HepG2 (cell line): Measurements from ENCODE around the gene PELI1. TPM values are rescaled to one million over a fixed set of nuclear protein-coding genes. Genes with fewer than 3 reads are reported as not detected.

Experiments used
- AGO1 ChIP-seq: fragments of 200-400 bp; formaldehyde crosslinking; IDR thresholded peaks from 2 replicates; pipeline ENCODE4 v1.6.1; 2017; ENCODE audit warnings: mild to moderate bottlenecking, low read depth, low read length, moderate library complexity; ENCODE audit not compliant: poor library complexity, severe bottlenecking
- GTF2F1 ChIP-seq: fragments of 150-350 bp; IDR thresholded peaks from 2 replicates; pipeline ENCODE4 v1.6.1; 2014; ENCODE audit warnings: low read length
- NCOA1 ChIP-seq: sonication (generic); formaldehyde crosslinking; IDR thresholded peaks from 2 replicates; pipeline ENCODE4 v1.9.0; 2021; ENCODE audit warnings: missing genetic modification reagents
- PLRG1 ChIP-seq: fragments of 450-650 bp; conservative IDR thresholded peaks from 2 replicates; pipeline ENCODE4 v1.6.1; 2016
- SMAD1 ChIP-seq: sonication (generic); formaldehyde crosslinking; IDR thresholded peaks from 2 replicates; pipeline ENCODE4 v1.4.0; 2020; ENCODE audit warnings: missing genetic modification reagents, low read depth, mild to moderate bottlenecking, borderline replicate concordance
- TCF7 ChIP-seq: sonication (generic); IDR thresholded peaks from 2 replicates; pipeline ENCODE4 v1.6.1; 2016; ENCODE audit warnings: antibody characterized with exemption, low read depth
- WIZ ChIP-seq: sonication (generic); formaldehyde crosslinking; IDR thresholded peaks from 2 replicates; pipeline ENCODE4 v1.5.1; 2020; ENCODE audit warnings: mild to moderate bottlenecking, missing genetic modification reagents
- XBP1 ChIP-seq: sonication (generic); formaldehyde crosslinking; IDR thresholded peaks from 2 replicates; pipeline ENCODE4 v1.5.0; 2020; ENCODE audit warnings: missing genetic modification reagents
- ZFP37 ChIP-seq: sonication (generic); formaldehyde crosslinking; IDR thresholded peaks from 2 replicates; pipeline ENCODE4 v1.4.0; 2020; ENCODE audit warnings: missing genetic modification reagents, borderline replicate concordance
- ZNF296 ChIP-seq: sonication (generic); formaldehyde crosslinking; conservative IDR thresholded peaks from 2 replicates; pipeline ENCODE4 v1.5.0; 2020; ENCODE audit warnings: mild to moderate bottlenecking, missing genetic modification reagents
- ZNF780A ChIP-seq: sonication (generic); formaldehyde crosslinking; IDR thresholded peaks from 2 replicates; pipeline ENCODE4 v1.8.0; 2022; ENCODE audit warnings: mild to moderate bottlenecking, missing genetic modification reagents, moderate library complexity
- ZSCAN12 ChIP-seq: sonication (generic); formaldehyde crosslinking; IDR thresholded peaks from 2 replicates; pipeline ENCODE4 v1.9.0; 2021; ENCODE audit warnings: mild to moderate bottlenecking, missing genetic modification reagents
- polyA plus RNA-seq, 8 experiments: library from polyadenylated mRNA; depleted of rRNA in 3 of 8; stranded (reverse) in 7 of 8; unstranded in 1 of 8; fragments of >200 nt; fragmentation: Illumina TruSeq in 4 of 8; extraction: Trizol in 4 of 8; gene quantifications; 2 replicates each; pipeline versions ENCODE4 v1.2.1 to v1.2.3, GENCODE V29; 2011 to 2016; ENCODE audit warnings: low read depth in 4 of 8, missing spikeins in 1 of 8, mixed read lengths in 1 of 8; ENCODE audit not compliant: insufficient read depth in 1 of 8
- total RNA-seq, 5 experiments: library from RNA; depleted of rRNA; stranded (reverse); fragments of >200 nt; fragmentation: Illumina TruSeq; extraction: Trizol; gene quantifications; 2 replicates each; pipeline ENCODE4 v1.2.3, GENCODE V29; 2016; ENCODE audit warnings: low read depth in 1 of 5
- TF ChIP-seq, protein P1 (sequence below): IDR thresholded peaks from 2 replicates; pipeline ENCODE4 v1.6.1; 2018; ENCODE audit warnings: missing genetic modification reagents, mild to moderate bottlenecking, missing compliant biosample characterization
- TF ChIP-seq, protein P2 (sequence below): sonication (generic); formaldehyde crosslinking; IDR thresholded peaks from 2 replicates; pipeline ENCODE4 v1.4.0; 2020; ENCODE audit warnings: missing genetic modification reagents, borderline replicate concordance
- TF ChIP-seq, protein P3 (sequence below): sonication (generic); formaldehyde crosslinking; IDR thresholded peaks from 2 replicates; pipeline ENCODE4 v1.4.0; 2020; ENCODE audit warnings: missing genetic modification reagents, borderline replicate concordance
- TF ChIP-seq, protein P4 (sequence below), 2 experiments: IDR thresholded peaks; 2 replicates each; pipeline ENCODE4 v1.6.1; 2011 to 2012; ENCODE audit warnings: low read length in 2 of 2, borderline replicate concordance in 1 of 2, low read depth in 1 of 2, mild to moderate bottlenecking in 1 of 2, moderate library complexity in 1 of 2

The PELI1 gene
- total and polyA plus RNA-seq, 2 of the 13 experiments (the other 11 are each of a cell fraction or from before 2014, with no cell fraction given), result 12.5 to 16.2 TPM

DNA sequence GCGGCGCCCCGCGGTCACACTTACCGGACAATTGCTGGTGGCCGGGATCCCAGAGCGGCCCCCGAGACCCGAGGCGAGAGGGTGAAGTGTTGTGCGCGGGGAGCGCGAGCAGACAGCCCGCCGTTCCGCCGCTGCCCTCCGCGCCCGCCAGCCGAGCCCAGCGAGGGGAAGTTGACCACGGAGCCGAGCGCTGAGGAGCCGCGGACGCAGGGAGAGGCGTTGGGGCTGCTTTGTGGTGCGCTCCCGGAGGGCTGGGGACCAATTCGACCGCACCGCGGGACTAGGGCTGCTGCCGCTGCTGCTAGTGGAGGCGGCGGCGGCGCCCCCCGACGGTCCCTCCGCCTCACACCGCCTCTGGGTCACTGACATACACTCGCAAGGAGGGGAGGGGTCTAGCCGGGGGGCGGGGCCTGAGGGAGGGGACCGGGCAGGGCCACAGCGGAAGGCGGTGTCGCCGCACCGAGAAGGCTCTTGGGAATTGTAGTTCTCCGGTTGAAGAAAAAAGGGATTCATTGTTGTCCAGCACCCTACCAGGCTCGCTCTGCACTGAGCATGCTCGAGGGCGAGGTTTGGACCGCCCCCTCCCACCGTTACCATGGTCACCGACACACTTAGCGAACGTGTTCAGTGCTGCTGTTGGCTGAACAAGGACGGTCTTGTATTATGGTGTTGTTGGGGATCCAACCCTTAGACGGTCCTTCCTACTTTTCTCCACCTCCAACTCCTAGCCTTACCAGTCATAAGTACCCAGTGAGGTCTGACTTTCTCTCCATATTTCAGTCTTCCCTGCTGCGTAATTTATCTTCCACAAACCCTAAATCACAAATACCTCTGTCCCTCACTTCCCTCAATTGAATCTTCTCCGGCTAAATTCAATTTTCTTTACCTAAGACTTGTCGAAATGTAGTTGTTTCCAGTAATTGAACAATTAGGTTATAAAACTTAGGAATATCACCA is at the start of gene PELI1 (continued):
- TF ChIP-seq, protein P1, sequence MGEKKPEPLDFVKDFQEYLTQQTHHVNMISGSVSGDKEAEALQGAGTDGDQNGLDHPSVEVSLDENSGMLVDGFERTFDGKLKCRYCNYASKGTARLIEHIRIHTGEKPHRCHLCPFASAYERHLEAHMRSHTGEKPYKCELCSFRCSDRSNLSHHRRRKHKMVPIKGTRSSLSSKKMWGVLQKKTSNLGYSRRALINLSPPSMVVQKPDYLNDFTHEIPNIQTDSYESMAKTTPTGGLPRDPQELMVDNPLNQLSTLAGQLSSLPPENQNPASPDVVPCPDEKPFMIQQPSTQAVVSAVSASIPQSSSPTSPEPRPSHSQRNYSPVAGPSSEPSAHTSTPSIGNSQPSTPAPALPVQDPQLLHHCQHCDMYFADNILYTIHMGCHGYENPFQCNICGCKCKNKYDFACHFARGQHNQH, result peak; percentile 79
- TF ChIP-seq GTF2F1 (no peak), NCOA1 (CRISPR knock-in tag) (peak; percentile 47; the same call in 1 of the 2 replicates), ZSCAN12 (no peak), AGO1 (peak; percentile 43), XBP1 (no peak), ZFP37 (CRISPR knock-in tag) (no peak), SMAD1 (CRISPR knock-in tag) (no peak), ZNF296 (CRISPR knock-in tag) (no peak), WIZ (0 out of 2 replicates have a peak, but pooled peaks have one; percentile 54), ZNF780A (CRISPR knock-in tag) (no peak), TCF7 (no peak), PLRG1 (no peak)
- TF ChIP-seq, protein P2, sequence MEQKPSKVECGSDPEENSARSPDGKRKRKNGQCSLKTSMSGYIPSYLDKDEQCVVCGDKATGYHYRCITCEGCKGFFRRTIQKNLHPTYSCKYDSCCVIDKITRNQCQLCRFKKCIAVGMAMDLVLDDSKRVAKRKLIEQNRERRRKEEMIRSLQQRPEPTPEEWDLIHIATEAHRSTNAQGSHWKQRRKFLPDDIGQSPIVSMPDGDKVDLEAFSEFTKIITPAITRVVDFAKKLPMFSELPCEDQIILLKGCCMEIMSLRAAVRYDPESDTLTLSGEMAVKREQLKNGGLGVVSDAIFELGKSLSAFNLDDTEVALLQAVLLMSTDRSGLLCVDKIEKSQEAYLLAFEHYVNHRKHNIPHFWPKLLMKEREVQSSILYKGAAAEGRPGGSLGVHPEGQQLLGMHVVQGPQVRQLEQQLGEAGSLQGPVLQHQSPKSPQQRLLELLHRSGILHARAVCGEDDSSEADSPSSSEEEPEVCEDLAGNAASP, result no peak; the same call in 1 of the 2 replicates
- TF ChIP-seq, protein P3, sequence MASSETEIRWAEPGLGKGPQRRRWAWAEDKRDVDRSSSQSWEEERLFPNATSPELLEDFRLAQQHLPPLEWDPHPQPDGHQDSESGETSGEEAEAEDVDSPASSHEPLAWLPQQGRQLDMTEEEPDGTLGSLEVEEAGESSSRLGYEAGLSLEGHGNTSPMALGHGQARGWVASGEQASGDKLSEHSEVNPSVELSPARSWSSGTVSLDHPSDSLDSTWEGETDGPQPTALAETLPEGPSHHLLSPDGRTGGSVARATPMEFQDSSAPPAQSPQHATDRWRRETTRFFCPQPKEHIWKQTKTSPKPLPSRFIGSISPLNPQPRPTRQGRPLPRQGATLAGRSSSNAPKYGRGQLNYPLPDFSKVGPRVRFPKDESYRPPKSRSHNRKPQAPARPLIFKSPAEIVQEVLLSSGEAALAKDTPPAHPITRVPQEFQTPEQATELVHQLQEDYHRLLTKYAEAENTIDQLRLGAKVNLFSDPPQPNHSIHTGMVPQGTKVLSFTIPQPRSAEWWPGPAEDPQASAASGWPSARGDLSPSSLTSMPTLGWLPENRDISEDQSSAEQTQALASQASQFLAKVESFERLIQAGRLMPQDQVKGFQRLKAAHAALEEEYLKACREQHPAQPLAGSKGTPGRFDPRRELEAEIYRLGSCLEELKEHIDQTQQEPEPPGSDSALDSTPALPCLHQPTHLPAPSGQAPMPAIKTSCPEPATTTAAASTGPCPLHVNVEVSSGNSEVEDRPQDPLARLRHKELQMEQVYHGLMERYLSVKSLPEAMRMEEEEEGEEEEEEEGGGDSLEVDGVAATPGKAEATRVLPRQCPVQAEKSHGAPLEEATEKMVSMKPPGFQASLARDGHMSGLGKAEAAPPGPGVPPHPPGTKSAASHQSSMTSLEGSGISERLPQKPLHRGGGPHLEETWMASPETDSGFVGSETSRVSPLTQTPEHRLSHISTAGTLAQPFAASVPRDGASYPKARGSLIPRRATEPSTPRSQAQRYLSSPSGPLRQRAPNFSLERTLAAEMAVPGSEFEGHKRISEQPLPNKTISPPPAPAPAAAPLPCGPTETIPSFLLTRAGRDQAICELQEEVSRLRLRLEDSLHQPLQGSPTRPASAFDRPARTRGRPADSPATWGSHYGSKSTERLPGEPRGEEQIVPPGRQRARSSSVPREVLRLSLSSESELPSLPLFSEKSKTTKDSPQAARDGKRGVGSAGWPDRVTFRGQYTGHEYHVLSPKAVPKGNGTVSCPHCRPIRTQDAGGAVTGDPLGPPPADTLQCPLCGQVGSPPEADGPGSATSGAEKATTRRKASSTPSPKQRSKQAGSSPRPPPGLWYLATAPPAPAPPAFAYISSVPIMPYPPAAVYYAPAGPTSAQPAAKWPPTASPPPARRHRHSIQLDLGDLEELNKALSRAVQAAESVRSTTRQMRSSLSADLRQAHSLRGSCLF, result no peak
- TF ChIP-seq, protein P4, sequence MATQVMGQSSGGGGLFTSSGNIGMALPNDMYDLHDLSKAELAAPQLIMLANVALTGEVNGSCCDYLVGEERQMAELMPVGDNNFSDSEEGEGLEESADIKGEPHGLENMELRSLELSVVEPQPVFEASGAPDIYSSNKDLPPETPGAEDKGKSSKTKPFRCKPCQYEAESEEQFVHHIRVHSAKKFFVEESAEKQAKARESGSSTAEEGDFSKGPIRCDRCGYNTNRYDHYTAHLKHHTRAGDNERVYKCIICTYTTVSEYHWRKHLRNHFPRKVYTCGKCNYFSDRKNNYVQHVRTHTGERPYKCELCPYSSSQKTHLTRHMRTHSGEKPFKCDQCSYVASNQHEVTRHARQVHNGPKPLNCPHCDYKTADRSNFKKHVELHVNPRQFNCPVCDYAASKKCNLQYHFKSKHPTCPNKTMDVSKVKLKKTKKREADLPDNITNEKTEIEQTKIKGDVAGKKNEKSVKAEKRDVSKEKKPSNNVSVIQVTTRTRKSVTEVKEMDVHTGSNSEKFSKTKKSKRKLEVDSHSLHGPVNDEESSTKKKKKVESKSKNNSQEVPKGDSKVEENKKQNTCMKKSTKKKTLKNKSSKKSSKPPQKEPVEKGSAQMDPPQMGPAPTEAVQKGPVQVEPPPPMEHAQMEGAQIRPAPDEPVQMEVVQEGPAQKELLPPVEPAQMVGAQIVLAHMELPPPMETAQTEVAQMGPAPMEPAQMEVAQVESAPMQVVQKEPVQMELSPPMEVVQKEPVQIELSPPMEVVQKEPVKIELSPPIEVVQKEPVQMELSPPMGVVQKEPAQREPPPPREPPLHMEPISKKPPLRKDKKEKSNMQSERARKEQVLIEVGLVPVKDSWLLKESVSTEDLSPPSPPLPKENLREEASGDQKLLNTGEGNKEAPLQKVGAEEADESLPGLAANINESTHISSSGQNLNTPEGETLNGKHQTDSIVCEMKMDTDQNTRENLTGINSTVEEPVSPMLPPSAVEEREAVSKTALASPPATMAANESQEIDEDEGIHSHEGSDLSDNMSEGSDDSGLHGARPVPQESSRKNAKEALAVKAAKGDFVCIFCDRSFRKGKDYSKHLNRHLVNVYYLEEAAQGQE (IDR thresholded peaks at IDR 0.05; ENCODE audit: borderline replicate concordance in 1 of 2, low read depth in 1 of 2, low read length in 2 of 2), result peak in 1 of 2 experiments; percentile 65; a peak in 1 of 4 replicates
